Measurements from ENCODE around the gene LCA5. TPM values are rescaled to one million over a fixed set of nuclear protein-coding genes. Genes with fewer than 3 reads are reported as not detected.

Gene LCA5
- total and polyA plus RNA-seq, 2 donors (not counting 1 experiment from before 2014, with no cell fraction given) = 0.12 to 0.91 TPM

- H3K4me3 Mint-ChIP-seq = no peak overlapping the region
- Histone ChIP-seq H4K20me1 (ENCODE audit: control insufficient read depth, insufficient read depth, low read length, poor library complexity, severe bottlenecking) (no peaks in the 10 kb centered on the region), H3K4me2 (replicated peaks; ENCODE audit: low read depth, low read length, poor library complexity, severe bottlenecking) (no peak overlapping the region), H3K4me3 (ENCODE audit: control extremely low read depth in 1 of 5, extremely low read depth in 1 of 5, insufficient read depth in 1 of 5, low read depth in 2 of 5, low read length in 4 of 5) (no peak overlapping the region), H3K27ac (ENCODE audit: low read length in 2 of 2) (no peak overlapping the region), H3K4me1 (ENCODE audit: control insufficient read depth in 2 of 2, insufficient read depth in 2 of 2, low read length in 2 of 2) (no peaks in the 10 kb centered on the region), H3K9ac (ENCODE audit: low read length) (no peak overlapping the region), H3K9me3 (ENCODE audit: control extremely low read depth in 1 of 3, control insufficient read depth in 2 of 3, insufficient read depth in 1 of 3, low read length in 2 of 3) (no peaks in the 10 kb centered on the region), H3K36me3 (replicated peaks in 1 of 2; ENCODE audit: control extremely low read depth in 1 of 2, control insufficient read depth in 1 of 2, extremely low read depth in 1 of 2, insufficient read depth in 2 of 2, low read length in 1 of 2) (no peaks in the 10 kb centered on the region), H2AFZ (ENCODE audit: insufficient read depth, low read depth, low read length, poor library complexity, severe bottlenecking) (no peak overlapping the region), H3K79me2 (ENCODE audit: control insufficient read depth, insufficient read depth, low read length) (no peaks in the 10 kb centered on the region), H3K27me3 (replicated peaks in 1 of 4; ENCODE audit: control extremely low read depth in 1 of 4, control insufficient read depth in 3 of 4, insufficient read depth in 4 of 4, low read length in 3 of 4) (no peaks in the 10 kb centered on the region)
- intact Hi-C loops (cut with micrococcal nuclease) = no loop called here
- ATAC-seq (ENCODE audit: low read depth) = no peak
- no peaks in the 10 kb centered on the region for H3K4me1 Mint-ChIP-seq
- no CpG with 5 or more reads among the region's 1 CpG for WGBS (ENCODE audit: insufficient coverage)
- no peaks in the 10 kb centered on the region for H3K27me3 Mint-ChIP-seq
- CTCF ChIA-PET = no interaction called here
- no peak overlapping the region for H3K27ac Mint-ChIP-seq
- no peak for DNase-seq
- POLR2A ChIA-PET = no interaction called here
- TF ChIP-seq CTCF (IDR thresholded peaks at IDR 0.05) (no peak), EZH2 (IDR thresholded peaks at IDR 0.05; ENCODE audit: borderline replicate concordance, insufficient read depth, low read depth, low read length, poor library complexity, severe bottlenecking) (no peak)
- no peaks in the 10 kb centered on the region for H3K9me3 Mint-ChIP-seq (ENCODE audit: insufficient read depth)
These were observed 21.8 kb downstream of the LCA5 start for GRCh38 chr6:79515436-79515835.

GRCh38 chr6:79513111-79513510 is 24.1 kb downstream of the LCA5 start:
- H3K4me3 Mint-ChIP-seq = no peak overlapping the region
- no peaks in the 10 kb centered on the region for H3K27me3 Mint-ChIP-seq
- H3K4me1 ChIP-seq (ENCODE audit: control insufficient read depth in 2 of 2, insufficient read depth in 2 of 2, low read length in 2 of 2) = no peaks in the 10 kb centered on the region
- no peak overlapping the region for H3K4me2 ChIP-seq (replicated peaks; ENCODE audit: low read depth, low read length, poor library complexity, severe bottlenecking)
- no peaks in the 10 kb centered on the region for H3K79me2 ChIP-seq (ENCODE audit: control insufficient read depth, insufficient read depth, low read length)
- TF ChIP-seq EZH2 (IDR thresholded peaks at IDR 0.05; ENCODE audit: borderline replicate concordance, insufficient read depth, low read depth, low read length, poor library complexity, severe bottlenecking) = no peak
- H3K36me3 ChIP-seq (replicated peaks in 1 of 2; ENCODE audit: control extremely low read depth in 1 of 2, control insufficient read depth in 1 of 2, extremely low read depth in 1 of 2, insufficient read depth in 2 of 2, low read length in 1 of 2) = no peaks in the 10 kb centered on the region
- DNase-seq (no peak), ATAC-seq (ENCODE audit: low read depth) (no peak)
- no peak overlapping the region for H2AFZ ChIP-seq (ENCODE audit: insufficient read depth, low read depth, low read length, poor library complexity, severe bottlenecking)
- intact Hi-C loops (cut with micrococcal nuclease) = no loop called here
- no CpG with 5 or more reads among the region's 6 CpGs for WGBS (ENCODE audit: insufficient coverage)
- no peak overlapping the region for H3K9ac ChIP-seq (ENCODE audit: low read length)
- POLR2A ChIA-PET = no interaction called here
- H4K20me1 ChIP-seq (ENCODE audit: control insufficient read depth, insufficient read depth, low read length, poor library complexity, severe bottlenecking) = no peaks in the 10 kb centered on the region
- H3K9me3 Mint-ChIP-seq (ENCODE audit: insufficient read depth) = no peaks in the 10 kb centered on the region
- H3K9me3 ChIP-seq (ENCODE audit: control extremely low read depth in 1 of 3, control insufficient read depth in 2 of 3, insufficient read depth in 1 of 3, low read length in 2 of 3) = no peaks in the 10 kb centered on the region
- no peak overlapping the region for H3K4me3 ChIP-seq (ENCODE audit: control extremely low read depth in 1 of 5, extremely low read depth in 1 of 5, insufficient read depth in 1 of 5, low read depth in 2 of 5, low read length in 4 of 5)
- H3K27ac ChIP-seq (ENCODE audit: low read length in 2 of 2) = no peak overlapping the region
- H3K27ac Mint-ChIP-seq = no peak overlapping the region
- H3K27me3 ChIP-seq (replicated peaks in 1 of 4; ENCODE audit: control extremely low read depth in 1 of 4, control insufficient read depth in 3 of 4, insufficient read depth in 4 of 4, low read length in 3 of 4) = no peaks in the 10 kb centered on the region
- no peaks in the 10 kb centered on the region for H3K4me1 Mint-ChIP-seq
- CTCF ChIA-PET = no interaction called here

Data from B cell (primary cell).